Liver (tissue), 9 donors: Measurements from ENCODE around the gene RHOT2. TPM values are rescaled to one million over a fixed set of nuclear protein-coding genes. Genes with fewer than 3 reads are reported as not detected.

Source experiments
- DNase-seq: peaks from one replicate; pipeline ENCODE4 v3.0.0-alpha.2; 2017; ENCODE audit warnings: low spot score
- H3K27ac ChIP-seq, 2 donors: one replicate each; pipeline ENCODE4 v1.7.0; 2013; ENCODE audit warnings: inconsistent platforms in 2 of 2, low read length in 2 of 2, control low read depth in 1 of 2, low read depth in 1 of 2, mild to moderate bottlenecking in 1 of 2
- H3K27me3 ChIP-seq, 4 donors: one replicate each; pipeline versions ENCODE4 v1.6.1 to v1.7.0; 2013; ENCODE audit warnings: low read length in 3 of 4, inconsistent platforms in 1 of 4, mild to moderate bottlenecking in 1 of 4, moderate library complexity in 1 of 4; ENCODE audit not compliant: control insufficient read depth in 4 of 4, insufficient read depth in 4 of 4
- H3K36me3 ChIP-seq, 4 donors: one replicate each; pipeline versions ENCODE4 v1.6.1 to v1.7.0; 2013; ENCODE audit warnings: low read length in 3 of 4, mild to moderate bottlenecking in 3 of 4, low read depth in 1 of 4, moderate library complexity in 1 of 4; ENCODE audit not compliant: control insufficient read depth in 4 of 4, insufficient read depth in 3 of 4
- H3K4me1 ChIP-seq, 4 donors: one replicate each; pipeline versions ENCODE4 v1.6.1 to v1.7.0; 2013; ENCODE audit warnings: low read length in 3 of 4, mild to moderate bottlenecking in 3 of 4, moderate library complexity in 1 of 4; ENCODE audit not compliant: control insufficient read depth in 4 of 4, insufficient read depth in 4 of 4
- H3K4me3 ChIP-seq, 3 donors: one replicate each; pipeline versions ENCODE4 v1.6.1 to v1.7.0; 2013; ENCODE audit warnings: low read length in 3 of 3, control low read depth in 1 of 3, low read depth in 1 of 3, mild to moderate bottlenecking in 1 of 3
- H3K9ac ChIP-seq, 2 donors: one replicate each; pipeline ENCODE4 v1.7.0; 2013; ENCODE audit warnings: low read length in 2 of 2, mild to moderate bottlenecking in 2 of 2, moderate library complexity in 2 of 2, control low read depth in 1 of 2, low read depth in 1 of 2
- H3K9me3 ChIP-seq, 4 donors: one replicate each; pipeline versions ENCODE4 v1.6.1 to v1.7.0; 2013; ENCODE audit warnings: low read length in 3 of 4; ENCODE audit not compliant: control insufficient read depth in 4 of 4
- ATF3 ChIP-seq: IDR thresholded peaks from 2 replicates; pipeline ENCODE4 v1.6.1; 2016; ENCODE audit warnings: antibody characterized with exemption
- CTCF ChIP-seq: fragments of 150-350 bp; IDR thresholded peaks from 2 replicates; pipeline ENCODE4 v1.5.1; 2017; ENCODE audit warnings: improper control_type of control experiment, low read depth, low read length; ENCODE audit not compliant: missing input control
- EGR1 ChIP-seq, 2 donors: IDR thresholded peaks; 2 replicates each; pipeline ENCODE4 v1.6.1; 2016 to 2018; ENCODE audit warnings: antibody characterized with exemption in 2 of 2, low read depth in 2 of 2
- FOXA1 ChIP-seq: IDR thresholded peaks from 2 replicates; pipeline ENCODE4 v1.6.1; 2016; ENCODE audit warnings: antibody characterized with exemption
- FOXA2 ChIP-seq: IDR thresholded peaks from 2 replicates; pipeline ENCODE4 v1.6.1; 2016; ENCODE audit warnings: antibody characterized with exemption
- GABPA ChIP-seq, 2 donors: IDR thresholded peaks in 1 of 2; conservative IDR thresholded peaks in 1 of 2; 2 replicates each; pipeline ENCODE4 v1.6.1; 2016; ENCODE audit warnings: antibody characterized with exemption in 2 of 2, mild to moderate bottlenecking in 1 of 2, moderate library complexity in 1 of 2
- HNF4A ChIP-seq, 2 donors: conservative IDR thresholded peaks; 2 replicates each; pipeline ENCODE4 v1.6.1; 2016; ENCODE audit warnings: antibody characterized with exemption in 2 of 2, mild to moderate bottlenecking in 2 of 2
- HNF4G ChIP-seq: IDR thresholded peaks from 2 replicates; pipeline ENCODE4 v1.6.1; 2016; ENCODE audit warnings: antibody characterized with exemption
- JUND ChIP-seq, 2 donors: IDR thresholded peaks; 2 replicates each; pipeline ENCODE4 v1.6.1; 2016; ENCODE audit warnings: antibody characterized with exemption in 2 of 2
- MAX ChIP-seq: IDR thresholded peaks from 2 replicates; pipeline ENCODE4 v1.6.1; 2016; ENCODE audit warnings: antibody characterized with exemption
- NR2F2 ChIP-seq: IDR thresholded peaks from 2 replicates; pipeline ENCODE4 v1.6.1; 2016; ENCODE audit warnings: antibody characterized with exemption
- RAD21 ChIP-seq, 2 donors: IDR thresholded peaks; 2 replicates each; pipeline ENCODE4 v1.6.1; 2016; ENCODE audit warnings: antibody characterized with exemption in 2 of 2, mild to moderate bottlenecking in 2 of 2
- REST ChIP-seq: IDR thresholded peaks from 2 replicates; pipeline ENCODE4 v1.6.1; 2016; ENCODE audit warnings: antibody characterized with exemption, mild to moderate bottlenecking
- RXRA ChIP-seq, 2 donors: IDR thresholded peaks; 2 replicates each; pipeline ENCODE4 v1.6.1; 2017 to 2018; ENCODE audit warnings: antibody characterized with exemption in 2 of 2, mild to moderate bottlenecking in 1 of 2
- SP1 ChIP-seq: IDR thresholded peaks from 2 replicates; pipeline ENCODE4 v1.6.1; 2018; ENCODE audit warnings: antibody characterized with exemption, mild to moderate bottlenecking
- TAF1 ChIP-seq: conservative IDR thresholded peaks from 2 replicates; pipeline ENCODE4 v1.6.1; 2016; ENCODE audit warnings: antibody characterized with exemption, mild to moderate bottlenecking
- YY1 ChIP-seq: IDR thresholded peaks from 2 replicates; pipeline ENCODE4 v1.6.1; 2016; ENCODE audit warnings: antibody characterized with exemption, mild to moderate bottlenecking
- ZBTB33 ChIP-seq: IDR thresholded peaks from 2 replicates; pipeline ENCODE4 v1.6.1; 2016; ENCODE audit warnings: antibody characterized with exemption
- WGBS: extraction: QIAGEN DNeasy Blood & Tissue Kit; methylation state at CpG from one replicate; pipeline ENCODE4 v1.1.7; 2013; 5-methylcytosine and 5-hydroxymethylcytosine counted together
- polyA plus RNA-seq, 2 donors: library from polyadenylated mRNA; stranded (reverse) in 1 of 2; unstranded in 1 of 2; fragments of 200-250 nt in 1 of 2; fragments of >200 nt in 1 of 2; fragmentation: Nextera tagmentation in 1 of 2; extraction: Ambion mirVana in 1 of 2; gene quantifications; one replicate each; pipeline versions ENCODE4 v1.2.1 to v1.2.3, GENCODE V29; 2013 to 2015
- total RNA-seq, 2 donors: library from RNA; depleted of rRNA; stranded (reverse); fragments of >200 nt; gene quantifications; one replicate each; pipeline ENCODE4 v1.2.3, GENCODE V29; 2014
- donor health status: healthy.
- donor health status: healthy.
- donor health status: healthy.
- donor health status: healthy.
- donor health status: healthy.

The RHOT2 gene
- total and polyA plus RNA-seq, 4 donors: 20.8 to 37.9 (median 34.3) TPM

- TF ChIP-seq GABPA (IDR thresholded peaks at IDR 0.05 in 1 of 2, conservative IDR thresholded peaks at IDR 0.05 in 1 of 2) (peak in 1 of 2 donors; percentile 89), SP1 (peak; percentile 27), JUND (IDR thresholded peaks at IDR 0.05) (no peak), HNF4A (conservative IDR thresholded peaks at IDR 0.05) (peak; percentile 58 to 71), FOXA1 (no peak), EGR1 (IDR thresholded peaks at IDR 0.05; ENCODE audit: low read depth in 2 of 2) (no peak), YY1 (peak; percentile 97), CTCF (no peak)
Observed at GRCh38 chr16:648781-649589, 18.9 kb upstream of the RHOT2 start, which contains the start of gene WDR90. Gene WDR90, plus strand, starts transcription at chr16:649365. Its CDS starts 52 bp downstream, at chr16:649417.

GRCh38 chr16:649631-650030 is 18.3 kb upstream of the RHOT2 start:
- 8% methylated on average over 44 of the region's 44 CpGs for WGBS
- Histone ChIP-seq H3K9ac (peak overlapping the region in 1 of 2 donors; percentile 23), H3K27ac (no peak overlapping the region), H3K27me3 (no peaks in the 10 kb centered on the region), H3K4me3 (peak overlapping the region; percentile 26 to 75 (median 69)), H3K36me3 (no peaks in the 10 kb centered on the region), H3K9me3 (no peaks in the 10 kb centered on the region), H3K4me1 (peaks cover 14 to 55% (median 39%) of the 10 kb centered on the region in 4 donors)
- no peak for TF ChIP-seq NR2F2
- TF ChIP-seq RAD21 (IDR thresholded peaks at IDR 0.05): no peak
- no peak for TF ChIP-seq FOXA2
- no peak for TF ChIP-seq JUND (IDR thresholded peaks at IDR 0.05)
- no peak for TF ChIP-seq TAF1
- TF ChIP-seq HNF4G: no peak
- no peak for TF ChIP-seq HNF4A (conservative IDR thresholded peaks at IDR 0.05)
- no peak for TF ChIP-seq REST
- no peak for TF ChIP-seq RXRA (IDR thresholded peaks at IDR 0.05)
- no peak for TF ChIP-seq ZBTB33
- no peak for TF ChIP-seq ATF3
- TF ChIP-seq YY1: no peak
- TF ChIP-seq EGR1 (IDR thresholded peaks at IDR 0.05; ENCODE audit: low read depth in 2 of 2): no peak
- TF ChIP-seq MAX: no peak
- TF ChIP-seq SP1: no peak
- no peak for DNase-seq

More at GRCh38 chr16:648781-649589, 18.9 kb upstream of the RHOT2 start, which contains the start of gene WDR90:
- WGBS: under 1% methylated on average over 91 of the region's 91 CpGs
- Histone ChIP-seq H3K4me1 (peaks cover 20 to 61% (median 44%) of the 10 kb centered on the region in 4 donors), H3K27me3 (no peaks in the 10 kb centered on the region), H3K27ac (peak within 1 kb of the TSS; percentile 86 to 89), H3K9ac (peak within 1 kb of the TSS; percentile 63 to 80), H3K4me3 (peak within 1 kb of the TSS; percentile 69 to 75 (median 75)), H3K9me3 (no peaks in the 10 kb centered on the region), H3K36me3 (no peaks in the 10 kb centered on the region)
- peak; percentile 92 for DNase-seq
